GM19397 (cell line): ENCODE results near the gene OR2A7.
"Not testable (repeated sequence)": the region's sequence is repeated elsewhere in the genome, so short reads cannot be mapped to it uniquely, and the experiment has no call there.

Experiments
- ATAC-seq: cut with Tn5 transposase; IDR thresholded peaks from one replicate; pipeline ENCODE4 v1.9.1; 2021; ENCODE audit warnings: mild to moderate bottlenecking, moderate library complexity; ENCODE audit not compliant: unreplicated experiment

The OR2A7 gene

GRCh38 chr7:144264692-144265091 is at the start of gene OR2A7:
OR2A7 (minus strand) TSS chr7:144264792; CDS start chr7:144259628, 5,164 bp downstream.
- ATAC-seq = not testable (repeated sequence)

- not testable (repeated sequence) for ATAC-seq
Measured at GRCh38 chr7:144311872-144312469, 47.4 kb upstream of the OR2A7 start, which contains the start of gene OR2A1. OR2A1 (plus strand) TSS chr7:144312419; CDS start chr7:144318125, 5,706 bp downstream.

GRCh38 chr7:144311218-144311617 is 46.6 kb upstream of the OR2A7 start:
- not testable (repeated sequence) for ATAC-seq

GRCh38 chr7:144309702-144310101 is 45.1 kb upstream of the OR2A7 start:
- not testable (repeated sequence) for ATAC-seq

GRCh38 chr7:144305156-144305555 is 40.6 kb upstream of the OR2A7 start:
- not testable (repeated sequence) for ATAC-seq

- not testable (repeated sequence) for ATAC-seq
Measured at GRCh38 chr7:144303607-144304006, 39.0 kb upstream of the OR2A7 start.

- ATAC-seq = not testable (repeated sequence)
Measured at GRCh38 chr7:144302578-144303303, 38.1 kb upstream of the OR2A7 start.

- ATAC-seq = peak; percentile 82
Measured at GRCh38 chr7:144293794-144294499, 29.4 kb upstream of the OR2A7 start.

GRCh38 chr7:144292384-144293161 is 28.0 kb upstream of the OR2A7 start:
- ATAC-seq = not testable (repeated sequence)

GRCh38 chr7:144291607-144292006 is 27.0 kb upstream of the OR2A7 start:
- not testable (repeated sequence) for ATAC-seq

- not testable (repeated sequence) for ATAC-seq
Measured at GRCh38 chr7:144287171-144287784, 22.7 kb upstream of the OR2A7 start.

- ATAC-seq = not testable (repeated sequence)
Measured at GRCh38 chr7:144283716-144284115, 19.1 kb upstream of the OR2A7 start.

GRCh38 chr7:144282490-144282889 is 17.9 kb upstream of the OR2A7 start:
- ATAC-seq = not testable (repeated sequence)

- not testable (repeated sequence) for ATAC-seq
Measured at GRCh38 chr7:144281981-144282380, 17.4 kb upstream of the OR2A7 start.

GRCh38 chr7:144280010-144280409 is 15.4 kb upstream of the OR2A7 start:
- not testable (repeated sequence) for ATAC-seq

GRCh38 chr7:144275281-144275680 is 10.7 kb upstream of the OR2A7 start:
- ATAC-seq = not testable (repeated sequence)

- not testable (repeated sequence) for ATAC-seq
Measured at GRCh38 chr7:144269188-144269587, 4.6 kb upstream of the OR2A7 start, which contains the start of gene CTAGE8. CTAGE8 (minus strand) TSS chr7:144269288; CDS start chr7:144269250, 38 bp downstream.

GRCh38 chr7:144262128-144262527 is 2.5 kb downstream of the OR2A7 start:
- ATAC-seq = not testable (repeated sequence)

- not testable (repeated sequence) for ATAC-seq
Measured at GRCh38 chr7:144259067-144259466, 5.5 kb downstream of the OR2A7 start.

- ATAC-seq = no peak
Measured at GRCh38 chr7:144256112-144256511, 8.5 kb downstream of the OR2A7 start.
